ENCODE results near the gene CAPN12. TPM values are rescaled to one million over a fixed set of nuclear protein-coding genes. Genes with fewer than 3 reads are reported as not detected.

The CAPN12 gene
- polyA plus RNA-seq, 1 donor (not counting 4 experiments of a cell fraction or from before 2014, with no cell fraction given): 5.6 TPM

DNA sequence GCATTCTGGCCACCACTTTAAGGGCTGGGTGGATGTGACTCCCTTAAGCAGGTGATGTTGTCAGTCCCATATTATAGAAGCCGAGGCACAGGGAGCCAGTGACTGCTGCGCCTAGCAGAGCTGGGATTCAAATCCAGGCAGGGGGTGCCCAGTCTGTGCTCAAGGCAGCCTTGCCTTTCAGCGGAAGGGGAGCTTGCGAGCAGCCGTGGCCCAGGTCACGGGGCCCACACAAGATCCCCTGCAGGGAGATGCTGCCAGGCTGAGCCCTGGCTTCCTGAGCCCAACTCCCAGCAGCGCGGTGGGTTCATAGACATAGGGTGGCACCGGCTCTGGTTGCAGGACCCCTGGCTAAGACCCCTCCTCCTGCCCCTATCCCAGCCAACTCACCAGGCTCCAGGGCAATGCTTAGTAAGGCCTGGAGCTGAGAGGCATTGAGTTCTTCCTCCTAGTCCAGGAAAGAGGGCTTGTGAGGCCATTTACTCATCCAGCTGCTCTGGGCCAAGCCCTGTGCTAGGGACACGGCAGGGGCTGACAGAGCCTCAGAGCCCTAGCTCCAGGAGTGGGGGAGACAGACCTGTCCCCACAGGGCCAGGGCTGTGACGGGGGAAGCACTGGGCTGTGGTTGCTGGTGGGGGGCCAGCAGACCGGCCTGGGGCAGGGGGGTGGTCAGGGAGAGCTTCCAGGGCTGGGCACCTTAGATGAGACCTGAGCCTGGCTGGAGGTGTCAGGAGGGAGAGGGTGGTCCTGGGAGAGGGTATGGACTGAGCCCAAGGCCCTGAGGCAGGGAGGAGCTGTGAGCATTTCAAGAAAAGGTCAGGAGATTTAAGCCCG, 9.6 kb downstream of the CAPN12 start:
- Histone ChIP-seq H3K4me2 (ENCODE audit: control insufficient read depth, extremely low read depth, insufficient read depth, low read depth, low read length) (peak overlapping the region; percentile 32), H3K27ac (ENCODE audit: control insufficient read depth, insufficient read depth, low read length) (peak overlapping the region; percentile 48), H3K79me2 (ENCODE audit: control insufficient read depth, insufficient read depth, low read length) (no peaks in the 10 kb centered on the region), H2AFZ (ENCODE audit: control insufficient read depth, low read length) (no peak overlapping the region), H3K36me3 (ENCODE audit: control insufficient read depth in 2 of 2, extremely low read depth in 1 of 2, insufficient read depth in 2 of 2, low read length in 2 of 2) (peaks cover 7 to 20% of the 10 kb centered on the region in 2 experiments), H3K9me3 (ENCODE audit: control insufficient read depth, low read depth, low read length) (no peaks in the 10 kb centered on the region), H3K4me1 (ENCODE audit: control insufficient read depth, extremely low read depth, insufficient read depth, low read length) (peaks cover 27% of the 10 kb centered on the region), H3K27me3 (ENCODE audit: control insufficient read depth, extremely low read depth, insufficient read depth, low read length) (no peaks in the 10 kb centered on the region), H4K20me1 (ENCODE audit: control insufficient read depth, extremely low read depth, insufficient read depth, low read length) (no peaks in the 10 kb centered on the region), H3K4me3 (ENCODE audit: control insufficient read depth in 2 of 3, extremely low read depth in 1 of 3, insufficient read depth in 2 of 3, low read depth in 1 of 3, low read length in 3 of 3) (peak overlapping the region in 2 of 3 experiments; percentile 25 to 37), H3K9me1 (ENCODE audit: control insufficient read depth, extremely low read depth, insufficient read depth, low read length) (peaks cover 3% of the 10 kb centered on the region), H3K9ac (ENCODE audit: control insufficient read depth, extremely low read depth, insufficient read depth, low read length) (peak overlapping the region; percentile 3)
- dilution Hi-C loops (cut with MboI; ENCODE audit: extremely low pct_ligation_motif_present, low sequenced_read_pairs): no loop called here
- TF ChIP-seq EZH2 (IDR thresholded peaks at IDR 0.05; ENCODE audit: low read length): no peak
- TF ChIP-seq, protein P1, sequence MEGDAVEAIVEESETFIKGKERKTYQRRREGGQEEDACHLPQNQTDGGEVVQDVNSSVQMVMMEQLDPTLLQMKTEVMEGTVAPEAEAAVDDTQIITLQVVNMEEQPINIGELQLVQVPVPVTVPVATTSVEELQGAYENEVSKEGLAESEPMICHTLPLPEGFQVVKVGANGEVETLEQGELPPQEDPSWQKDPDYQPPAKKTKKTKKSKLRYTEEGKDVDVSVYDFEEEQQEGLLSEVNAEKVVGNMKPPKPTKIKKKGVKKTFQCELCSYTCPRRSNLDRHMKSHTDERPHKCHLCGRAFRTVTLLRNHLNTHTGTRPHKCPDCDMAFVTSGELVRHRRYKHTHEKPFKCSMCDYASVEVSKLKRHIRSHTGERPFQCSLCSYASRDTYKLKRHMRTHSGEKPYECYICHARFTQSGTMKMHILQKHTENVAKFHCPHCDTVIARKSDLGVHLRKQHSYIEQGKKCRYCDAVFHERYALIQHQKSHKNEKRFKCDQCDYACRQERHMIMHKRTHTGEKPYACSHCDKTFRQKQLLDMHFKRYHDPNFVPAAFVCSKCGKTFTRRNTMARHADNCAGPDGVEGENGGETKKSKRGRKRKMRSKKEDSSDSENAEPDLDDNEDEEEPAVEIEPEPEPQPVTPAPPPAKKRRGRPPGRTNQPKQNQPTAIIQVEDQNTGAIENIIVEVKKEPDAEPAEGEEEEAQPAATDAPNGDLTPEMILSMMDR (optimal IDR thresholded peaks at IDR 0.05 in 1 of 3, IDR thresholded peaks at IDR 0.05 in 1 of 3, conservative IDR thresholded peaks at IDR 0.05 in 1 of 3; ENCODE audit: extremely low read depth in 1 of 3, insufficient read depth in 2 of 3, low read length in 3 of 3): no peak
- FAIRE-seq (peak; percentile 66), DNase-seq (ENCODE audit: low read depth, low spot score) (no peak)

DNA sequence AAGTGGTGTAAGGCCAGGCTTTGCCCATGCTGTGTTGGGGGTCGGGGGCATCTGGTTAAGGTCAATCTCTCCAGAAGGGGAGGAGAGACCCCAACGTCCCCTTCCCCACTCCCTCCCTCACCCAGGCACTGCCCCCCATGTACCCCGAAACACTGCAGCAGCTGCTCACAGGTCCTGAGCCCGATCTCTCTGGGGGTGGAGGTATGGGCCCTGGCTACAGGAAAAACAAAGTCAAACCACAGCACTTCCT, 10.2 kb downstream of the CAPN12 start:
- Histone ChIP-seq H3K36me3 (ENCODE audit: control insufficient read depth in 2 of 2, extremely low read depth in 1 of 2, insufficient read depth in 2 of 2, low read length in 2 of 2) (peaks cover 7 to 23% of the 10 kb centered on the region in 2 experiments), H2AFZ (ENCODE audit: control insufficient read depth, low read length) (no peak overlapping the region), H3K4me3 (ENCODE audit: control insufficient read depth in 2 of 3, extremely low read depth in 1 of 3, insufficient read depth in 2 of 3, low read depth in 1 of 3, low read length in 3 of 3) (no peak overlapping the region), H3K79me2 (ENCODE audit: control insufficient read depth, insufficient read depth, low read length) (no peaks in the 10 kb centered on the region), H3K4me1 (ENCODE audit: control insufficient read depth, extremely low read depth, insufficient read depth, low read length) (peaks cover 24% of the 10 kb centered on the region), H3K9ac (ENCODE audit: control insufficient read depth, extremely low read depth, insufficient read depth, low read length) (peak overlapping the region; percentile 3), H3K9me1 (ENCODE audit: control insufficient read depth, extremely low read depth, insufficient read depth, low read length) (peaks cover 3% of the 10 kb centered on the region), H4K20me1 (ENCODE audit: control insufficient read depth, extremely low read depth, insufficient read depth, low read length) (no peaks in the 10 kb centered on the region), H3K4me2 (ENCODE audit: control insufficient read depth, extremely low read depth, insufficient read depth, low read depth, low read length) (peak overlapping the region; percentile 16), H3K27ac (ENCODE audit: control insufficient read depth, insufficient read depth, low read length) (peak overlapping the region; percentile 48), H3K27me3 (ENCODE audit: control insufficient read depth, extremely low read depth, insufficient read depth, low read length) (no peaks in the 10 kb centered on the region), H3K9me3 (ENCODE audit: control insufficient read depth, low read depth, low read length) (no peaks in the 10 kb centered on the region)
- no peak for DNase-seq (ENCODE audit: low read depth, low spot score)
- dilution Hi-C loops (cut with MboI; ENCODE audit: extremely low pct_ligation_motif_present, low sequenced_read_pairs): no loop called here
- FAIRE-seq: no peak
- TF ChIP-seq EZH2 (IDR thresholded peaks at IDR 0.05; ENCODE audit: low read length): no peak
- TF ChIP-seq, protein P1 (optimal IDR thresholded peaks at IDR 0.05 in 1 of 3, IDR thresholded peaks at IDR 0.05 in 1 of 3, conservative IDR thresholded peaks at IDR 0.05 in 1 of 3; ENCODE audit: extremely low read depth in 1 of 3, insufficient read depth in 2 of 3, low read length in 3 of 3): no peak
